DMS 273 (cell line): ENCODE results near the gene TPK1.
A peak's percentile ranks its signal among the peaks of the same experiment; 100 is the strongest.
"Not testable (repeated sequence)": the region's sequence is repeated elsewhere in the genome, so short reads cannot be mapped to it uniquely, and the experiment has no call there.

Experiments
- DNase-seq: peaks from one replicate; lab custom pipeline; 2025; ENCODE audit not compliant: unreplicated experiment; lab: John Stamatoyannopoulos, UW

The TPK1 gene

DNA sequence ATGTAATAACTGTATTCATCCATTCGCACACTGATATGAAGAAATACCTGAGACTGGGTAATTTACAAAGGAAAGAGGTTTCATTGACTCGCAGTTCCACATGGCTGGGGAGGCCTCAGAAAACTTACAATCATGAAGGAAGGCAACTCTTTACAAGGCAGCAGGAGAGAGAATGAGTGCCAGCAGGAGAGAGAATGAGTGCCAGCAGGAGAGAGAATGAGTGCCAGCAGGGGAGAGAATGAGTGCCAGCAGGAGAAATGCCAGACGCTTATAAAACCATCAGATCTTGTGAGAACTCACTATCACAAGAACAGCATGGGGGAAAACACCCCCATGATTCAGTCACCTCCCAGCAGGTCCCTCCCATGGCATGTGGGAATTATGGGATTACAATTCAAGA is 58.0 kb downstream of the TPK1 start:
- DNase-seq, result not testable (repeated sequence)

DNA sequence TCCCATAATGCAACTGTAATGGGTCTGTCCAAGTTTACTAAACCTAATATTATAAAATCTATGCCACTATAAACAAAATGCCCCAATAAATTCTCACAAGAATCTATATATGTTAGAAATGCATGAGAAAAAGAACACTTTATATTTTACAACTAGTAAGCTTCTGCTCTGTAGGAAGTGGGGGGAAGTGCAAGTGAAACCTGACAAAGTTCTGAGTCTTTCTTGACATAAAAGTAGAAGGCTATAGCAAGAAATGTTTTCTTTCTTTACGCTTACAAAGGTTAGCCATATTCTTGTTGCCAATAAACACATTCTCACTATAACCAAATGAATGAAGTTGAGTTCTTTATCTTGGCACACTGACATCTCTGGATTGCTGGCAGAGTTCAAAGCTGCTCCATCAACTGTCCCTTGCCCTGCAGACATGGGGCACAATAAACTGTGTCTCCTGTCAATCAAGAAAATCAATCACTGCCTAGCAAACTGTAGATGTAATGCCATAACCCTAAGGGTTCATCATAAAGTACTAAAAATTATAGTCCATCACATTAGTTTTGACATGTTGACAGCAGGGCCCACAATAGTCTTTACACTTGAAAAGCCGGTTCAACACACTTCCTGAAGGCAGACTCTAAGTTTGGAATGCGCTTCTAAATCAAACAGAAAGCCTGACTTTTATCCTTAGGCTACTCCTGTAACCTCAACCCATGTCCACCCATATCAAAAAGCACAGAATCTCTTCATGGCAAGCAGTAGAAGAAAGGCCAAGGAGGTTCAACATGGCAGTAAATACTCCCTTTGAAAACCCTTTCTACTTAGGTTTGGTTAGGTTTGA is 58.6 kb downstream of the TPK1 start:
- DNase-seq, result no peak

DNA sequence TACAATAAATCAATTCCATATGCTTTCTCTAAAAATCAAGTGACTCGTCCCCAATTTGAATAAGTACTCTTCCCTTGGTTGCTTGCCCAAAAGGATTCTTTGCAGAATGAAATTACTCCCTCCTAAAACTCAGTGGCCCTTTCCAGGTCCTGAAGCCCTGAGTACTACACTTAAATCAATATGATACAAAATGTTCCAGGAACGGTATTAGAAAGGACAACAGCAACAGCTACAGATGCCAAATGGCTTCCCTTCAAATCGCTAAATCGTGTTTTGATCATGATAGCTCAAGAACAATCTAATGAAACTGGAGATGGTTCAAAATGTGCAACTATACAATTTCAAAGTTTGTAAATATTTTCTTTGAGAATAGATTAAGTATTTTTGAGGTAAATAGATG is 59.4 kb downstream of the TPK1 start:
- DNase-seq, result no peak

DNA sequence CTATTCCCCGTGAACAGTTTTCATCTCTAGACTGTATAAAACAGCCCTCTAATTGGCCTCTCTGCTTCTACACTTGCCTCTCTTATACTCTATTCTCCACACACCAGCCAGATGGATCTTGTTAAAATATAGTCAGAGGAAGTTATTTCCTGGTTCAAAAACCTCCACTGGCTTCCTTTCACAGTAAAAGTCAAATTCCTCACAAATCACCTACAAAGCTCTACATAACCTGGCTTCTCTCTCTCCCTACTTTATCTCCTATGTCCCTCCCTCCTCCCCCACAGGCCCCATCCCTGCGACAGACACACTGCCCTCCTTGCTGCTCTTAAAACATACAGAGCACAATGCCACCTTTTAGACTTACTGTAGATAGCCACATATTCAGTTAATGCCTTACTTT is 60.1 kb downstream of the TPK1 start:
- no peak for DNase-seq

DNA sequence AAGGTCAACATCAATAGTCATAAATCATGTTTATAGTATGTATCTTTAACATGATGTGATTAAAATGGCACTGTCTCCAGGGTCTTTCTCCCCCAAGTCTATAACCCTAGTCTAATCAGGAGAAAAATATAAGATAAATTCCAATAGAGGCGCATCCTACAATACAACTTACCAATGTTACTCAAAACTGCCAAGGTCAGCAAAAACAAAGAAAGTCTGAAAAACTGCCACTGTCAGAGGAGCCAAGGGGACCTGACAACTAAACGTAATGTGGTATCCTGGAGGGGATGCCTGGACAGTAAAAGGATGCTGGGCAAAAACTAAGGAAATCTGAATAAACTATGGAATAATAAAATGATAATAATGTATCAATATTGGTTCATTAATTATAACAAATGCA is 63.9 kb downstream of the TPK1 start:
- no peak for DNase-seq

DNA sequence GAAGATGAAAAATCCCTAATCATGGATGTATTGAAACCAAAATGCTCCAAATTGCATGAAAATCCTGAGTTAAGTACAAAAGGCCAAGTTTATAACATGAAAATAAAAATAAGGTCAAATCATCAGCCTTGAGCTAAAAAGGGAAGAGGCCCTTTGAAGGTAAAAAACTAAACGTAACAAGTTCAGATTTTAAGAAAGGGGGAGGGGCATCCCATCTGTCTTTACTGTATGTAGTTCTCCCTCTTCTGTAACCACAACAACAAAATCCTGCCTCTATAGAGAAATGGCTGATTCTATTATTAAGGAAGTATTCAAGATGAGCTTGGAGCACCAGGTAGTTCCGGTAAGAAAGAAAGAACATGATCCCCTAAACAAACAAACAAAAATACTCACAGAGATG is 64.7 kb downstream of the TPK1 start:
- DNase-seq, result no peak

DNA sequence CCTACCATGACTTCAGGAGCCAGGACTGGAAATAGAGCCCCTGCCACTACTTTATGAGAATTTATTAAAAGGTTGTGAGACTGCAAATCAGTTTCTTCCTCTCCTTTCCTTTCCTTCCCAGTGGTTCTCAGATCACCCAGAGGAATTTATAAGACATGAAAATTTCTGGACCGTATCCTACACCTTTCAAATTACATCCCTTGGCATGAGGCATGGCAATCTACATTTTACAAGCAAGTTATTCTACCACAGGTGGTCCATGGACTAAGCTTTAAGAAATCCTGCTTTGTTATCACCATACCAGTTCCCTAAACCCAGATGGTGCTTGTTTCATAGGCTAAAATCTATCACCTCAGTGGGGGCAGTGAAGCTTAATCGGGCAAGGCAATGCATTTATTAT is 66.5 kb downstream of the TPK1 start:
- no peak for DNase-seq

DNA sequence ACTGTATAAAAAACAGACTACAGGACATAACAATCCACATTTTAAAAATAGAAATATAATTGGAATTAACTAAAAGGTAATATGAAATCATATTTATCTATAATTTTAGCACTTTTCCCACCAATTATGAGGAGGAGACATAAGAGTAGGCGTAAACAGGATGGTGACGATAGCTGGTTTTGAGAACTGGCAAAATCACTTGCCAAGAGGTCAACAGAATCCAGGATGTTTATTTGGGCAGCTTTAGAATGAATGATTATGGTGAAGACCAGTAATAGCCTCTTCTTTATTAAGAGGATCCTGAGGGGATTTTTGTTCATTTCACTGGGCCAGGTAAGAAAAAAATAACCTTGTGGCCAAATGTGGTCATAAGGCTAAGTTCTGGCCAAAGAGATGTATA is 67.2 kb downstream of the TPK1 start:
- DNase-seq, result no peak

DNA sequence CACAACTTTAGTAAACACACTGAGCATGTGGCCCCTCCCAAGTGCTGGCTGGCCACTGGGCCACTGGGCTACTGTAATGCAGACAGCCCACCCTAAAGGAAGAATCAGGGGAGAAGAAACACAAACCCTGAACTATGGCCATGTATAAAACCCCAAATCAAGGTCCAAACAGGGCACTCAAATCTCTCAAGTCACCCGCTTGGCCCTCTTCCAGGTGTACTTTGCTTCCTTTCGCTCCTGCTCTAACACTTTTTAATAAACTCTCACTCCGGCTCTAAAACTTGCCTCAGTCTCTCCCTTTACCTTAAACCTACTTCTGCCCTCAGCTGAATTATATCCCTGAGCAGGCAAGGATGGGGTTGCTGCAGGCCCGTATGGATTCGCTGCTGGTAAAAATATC is 72.6 kb downstream of the TPK1 start:
- peak; percentile 3 for DNase-seq

DNA sequence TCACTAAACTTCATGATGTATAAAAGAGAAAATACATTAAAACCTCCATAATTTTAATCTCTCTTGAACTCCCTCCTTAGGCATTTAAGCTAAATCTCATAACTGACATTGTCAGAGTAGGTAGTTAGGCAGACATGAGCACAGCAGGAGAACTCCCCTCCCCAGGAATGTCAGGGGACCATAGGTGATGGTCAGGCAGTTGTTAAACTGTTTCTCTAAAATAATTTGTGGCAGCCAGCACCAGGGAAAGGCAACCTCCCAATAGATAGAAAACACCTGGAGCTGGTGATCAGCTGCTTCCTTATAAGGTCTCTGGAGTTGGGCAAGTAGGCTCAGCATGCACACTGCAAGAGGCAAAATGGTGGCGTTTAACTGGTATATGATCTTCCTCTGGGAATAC is 73.0 kb downstream of the TPK1 start:
- no peak for DNase-seq

DNA sequence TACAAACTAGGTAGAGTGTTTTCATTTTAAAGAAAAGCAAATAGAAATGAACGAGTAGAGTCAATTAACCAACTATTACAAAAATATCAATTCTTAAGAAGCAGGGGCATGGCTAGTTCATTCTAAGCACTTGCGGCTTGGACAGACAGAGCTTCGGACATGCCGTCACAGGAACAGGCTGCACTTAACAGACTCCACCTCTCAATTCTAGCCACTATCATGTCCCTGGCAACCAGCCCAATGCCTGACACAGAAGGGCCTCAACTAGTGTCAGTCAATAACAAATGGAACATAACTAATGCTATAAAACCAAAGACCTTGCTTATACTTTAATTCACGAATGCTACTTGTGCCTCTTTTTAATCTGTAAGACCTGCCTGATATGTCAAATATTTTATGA is 74.4 kb downstream of the TPK1 start:
- no peak for DNase-seq

DNA sequence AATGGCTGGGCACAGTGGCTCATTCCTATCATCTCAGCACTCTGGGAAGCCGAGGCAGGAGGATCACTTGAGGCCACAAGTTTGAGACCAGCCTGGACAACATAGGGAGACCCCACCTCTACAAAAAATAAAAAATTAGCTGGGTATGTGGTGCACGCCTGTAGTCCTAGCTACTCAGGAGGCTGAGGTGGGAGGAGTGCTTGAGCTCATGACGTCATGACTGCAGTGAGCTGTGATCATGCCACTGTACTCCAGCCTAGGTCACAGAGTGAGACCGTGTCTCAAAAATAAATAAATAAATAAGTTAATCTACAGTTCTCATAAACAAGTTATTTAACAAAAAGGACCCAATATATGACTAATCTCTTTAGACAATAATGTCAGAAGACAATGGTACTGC is 76.2 kb downstream of the TPK1 start:
- no peak for DNase-seq

DNA sequence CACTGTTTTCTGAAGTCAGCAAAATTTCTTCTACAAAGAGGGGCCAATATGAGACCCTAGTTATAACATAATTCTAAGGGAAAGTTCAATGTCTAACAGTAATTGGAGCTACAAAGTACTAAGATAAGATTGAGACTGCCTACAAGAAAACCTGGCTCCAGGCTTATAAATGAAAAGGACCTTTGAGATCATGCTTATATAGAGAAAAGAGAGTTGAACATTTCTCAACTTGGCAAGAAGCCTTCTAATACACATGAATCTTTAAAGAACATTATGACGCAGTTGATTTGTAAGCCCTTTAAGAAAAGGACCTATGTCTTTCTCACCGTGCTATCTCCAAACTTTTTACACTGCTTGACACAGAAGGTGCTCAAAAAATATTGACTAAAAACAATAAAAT is 87.9 kb downstream of the TPK1 start:
- DNase-seq, result no peak

DNA sequence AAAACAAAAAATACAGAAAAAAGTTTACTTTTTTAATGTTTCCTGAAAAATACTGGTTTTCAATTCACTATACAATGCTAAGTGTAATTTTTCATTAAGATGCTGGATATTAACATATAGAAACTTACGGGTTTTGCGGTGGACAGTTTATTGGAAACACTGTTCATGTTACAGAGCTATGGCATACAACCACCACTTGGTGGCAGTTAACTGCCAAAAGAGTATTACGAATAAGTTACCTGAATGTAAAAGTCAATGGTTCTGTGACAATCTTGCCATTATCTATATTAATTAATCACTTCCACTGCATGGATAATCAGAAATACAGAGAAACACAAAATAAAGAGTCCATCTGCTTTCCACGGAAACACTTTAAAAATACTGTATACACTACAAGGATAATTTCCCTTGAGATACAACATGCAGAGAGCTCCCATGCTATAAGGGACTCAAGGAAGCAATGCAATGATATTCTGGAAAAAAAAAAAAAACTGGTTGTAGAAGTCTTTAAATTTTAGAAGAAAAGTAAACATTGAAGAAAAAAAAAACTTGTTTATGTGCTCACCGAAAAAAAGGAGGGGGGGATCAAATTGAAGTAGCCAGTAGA is 97.0 kb downstream of the TPK1 start:
- peak; percentile 59 for DNase-seq

DNA sequence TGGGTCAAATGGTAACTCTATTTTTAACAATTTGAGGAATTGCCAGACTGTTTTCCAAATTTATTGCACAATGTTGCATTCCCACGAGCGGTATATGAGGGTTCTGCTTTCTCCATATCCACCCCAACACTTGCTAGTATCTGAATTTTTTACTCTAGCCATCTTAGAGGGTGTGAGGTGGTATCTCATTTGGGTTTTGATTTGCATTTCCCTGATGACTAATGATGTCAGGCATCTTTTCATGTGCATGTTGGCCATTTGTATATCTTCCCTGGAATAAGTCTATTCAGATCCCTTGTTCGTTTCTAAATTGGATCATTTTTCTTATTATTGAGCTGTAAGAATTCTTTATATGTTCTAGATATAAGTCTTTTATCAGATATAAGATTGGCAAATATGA is 97.7 kb downstream of the TPK1 start:
- DNase-seq, result no peak

DNA sequence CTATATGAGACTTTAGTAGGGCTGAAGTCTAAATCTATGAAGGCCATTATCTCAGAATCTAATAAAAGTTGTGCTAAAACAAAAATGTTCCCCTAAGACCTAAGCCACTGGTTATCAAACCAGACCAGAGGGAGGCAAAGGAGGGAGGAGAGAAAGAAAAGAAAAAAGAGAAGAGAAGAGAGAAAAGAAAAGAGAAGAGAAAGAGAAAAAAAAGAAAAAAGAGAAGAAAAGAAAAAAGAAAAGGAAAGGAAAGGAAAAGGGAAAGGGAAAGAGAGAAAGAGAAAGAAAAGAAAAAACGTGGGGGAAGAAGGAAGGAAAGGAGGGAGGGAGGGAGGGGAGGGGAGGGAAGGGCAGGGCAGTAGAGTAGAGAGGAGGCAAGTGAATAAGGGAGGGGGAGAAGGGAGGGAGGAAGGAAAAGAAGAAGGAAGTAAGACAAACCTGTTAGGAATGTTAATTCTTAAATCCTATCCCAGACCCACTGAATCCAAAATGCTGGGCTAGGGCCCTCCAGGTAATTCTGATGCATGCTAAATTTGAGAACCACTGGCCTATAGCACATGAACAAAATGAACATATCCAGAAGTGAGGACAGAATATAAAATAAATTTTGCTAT is 98.9 kb downstream of the TPK1 start:
- DNase-seq, result no peak

DNA sequence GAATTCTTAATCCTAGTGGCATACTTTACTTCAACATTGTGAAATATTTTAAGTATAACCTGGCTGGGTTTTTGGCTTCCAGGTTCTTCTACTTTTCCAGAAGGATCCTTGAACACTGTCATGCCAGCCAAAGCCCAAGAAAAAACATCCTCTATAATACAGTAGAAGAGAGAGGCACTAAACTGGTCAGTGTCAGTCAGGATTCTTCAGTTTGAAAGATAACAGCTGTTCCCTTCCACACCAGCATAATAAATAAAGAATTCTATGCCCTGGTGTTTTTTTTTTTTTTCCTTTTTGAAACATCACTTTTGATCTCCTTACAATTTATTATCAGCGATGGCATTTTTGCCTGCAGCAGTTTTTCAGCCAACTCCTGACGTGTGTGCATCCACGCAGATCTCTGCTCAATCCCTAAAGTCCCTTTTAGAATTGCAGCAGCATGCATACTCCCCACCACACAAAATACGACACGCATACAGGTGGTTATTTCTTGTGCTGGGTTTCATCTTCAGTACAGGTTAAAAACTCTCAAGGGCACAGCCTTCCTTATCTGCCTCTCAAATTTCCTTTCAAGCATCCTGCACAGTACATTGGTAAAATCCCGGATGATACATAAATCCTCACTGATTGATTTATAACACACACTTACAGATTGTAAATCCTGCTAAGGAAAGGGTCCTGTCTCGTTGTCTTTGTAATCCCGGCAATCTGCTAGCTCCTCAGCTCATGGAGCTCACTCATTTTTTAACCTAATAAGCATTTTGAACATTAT is 100.2 kb downstream of the TPK1 start:
- no peak for DNase-seq

DNA sequence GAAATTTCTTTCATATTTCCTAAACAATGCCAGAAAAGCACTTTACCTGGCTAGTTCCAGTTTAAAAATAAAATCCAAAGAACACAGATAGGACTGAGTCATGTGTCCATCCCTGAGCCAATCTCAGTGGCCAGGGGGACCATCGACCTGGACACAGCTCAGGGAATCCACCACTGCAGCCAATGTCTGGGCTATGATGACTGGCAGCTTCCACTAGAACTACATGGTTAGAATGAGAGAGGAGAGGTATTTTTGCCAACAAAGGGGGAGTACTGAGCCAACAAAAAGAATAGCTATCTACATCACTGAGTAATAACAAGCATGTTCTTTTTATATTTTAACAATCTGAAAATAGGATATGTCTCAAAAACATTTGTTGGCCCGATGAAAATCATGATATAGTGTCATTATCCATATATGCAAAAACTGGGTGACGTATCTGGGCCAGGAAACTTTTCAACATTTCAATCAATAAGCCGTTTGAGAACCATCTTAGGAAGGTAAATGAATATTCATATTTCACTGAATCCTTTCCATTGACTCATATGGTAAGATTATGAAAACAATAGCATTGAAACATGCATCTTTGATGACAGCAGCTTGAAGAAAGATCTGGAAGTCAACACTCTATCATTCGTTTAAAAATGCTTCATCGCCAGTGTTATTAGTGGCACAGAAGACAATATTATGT is 104.0 kb downstream of the TPK1 start:
- no peak for DNase-seq

DNA sequence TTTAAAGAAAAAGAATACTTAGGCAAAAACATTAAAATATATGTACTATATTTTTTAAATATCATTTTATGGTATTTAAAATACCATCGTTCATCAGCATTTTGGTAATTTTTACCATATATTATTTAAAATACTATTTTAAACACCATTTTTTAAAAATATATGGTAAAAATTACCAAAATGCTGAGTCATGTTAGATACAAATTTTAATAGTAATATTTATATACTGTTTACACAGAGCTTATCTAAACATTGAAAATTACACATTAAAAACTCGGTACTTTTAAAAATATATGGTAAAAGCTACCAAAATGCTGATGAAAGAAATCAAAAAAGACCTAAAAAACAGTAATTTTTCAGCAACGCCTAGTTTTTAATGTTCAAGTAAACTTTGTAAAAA is 105.6 kb downstream of the TPK1 start:
- DNase-seq, result no peak

DNA sequence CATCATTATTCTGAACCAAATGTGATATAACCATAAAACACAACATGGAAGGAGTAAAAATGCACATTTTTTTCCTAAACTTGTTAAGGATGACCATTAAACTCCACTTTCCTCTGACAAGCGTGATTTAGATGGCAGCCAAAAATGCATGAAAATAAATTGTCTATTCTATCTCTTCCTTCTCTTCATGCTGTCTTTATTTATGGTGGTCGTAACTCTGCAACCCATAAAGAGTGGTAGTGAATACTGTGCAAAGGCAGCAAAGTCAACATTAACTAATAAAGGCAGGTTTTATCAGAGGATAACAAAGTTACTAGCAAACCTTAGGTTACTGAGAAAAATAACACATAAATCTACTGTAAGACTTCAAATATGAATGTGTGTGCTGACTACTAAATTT is 106.6 kb downstream of the TPK1 start:
- DNase-seq, result no peak

DNA sequence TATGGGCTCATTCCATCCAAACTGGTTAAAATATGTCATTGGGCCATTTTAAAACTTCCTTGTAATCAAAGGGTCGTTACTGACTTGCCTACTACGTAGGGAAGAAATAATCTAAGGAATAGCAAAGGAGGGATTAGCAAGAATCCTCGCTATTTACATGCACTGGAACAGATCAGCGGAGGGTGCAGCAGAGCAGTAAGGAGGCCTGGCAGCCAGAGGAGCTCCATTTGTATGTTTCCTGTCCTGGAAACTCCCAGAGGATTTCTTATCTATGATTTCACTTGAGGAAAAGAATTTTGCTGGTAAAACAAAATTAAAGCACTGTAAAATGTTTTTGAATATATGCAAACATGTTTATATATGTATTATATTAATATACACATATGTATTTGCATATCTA is 107.3 kb downstream of the TPK1 start:
- no peak for DNase-seq
